Thyroid gland (tissue), 4 donors: ENCODE data around the gene MAP3K6. TPM values are rescaled to one million over a fixed set of nuclear protein-coding genes. Genes with fewer than 3 reads are reported as not detected.
A peak's percentile ranks its signal among the peaks of the same experiment; 100 is the strongest.

ENCODE experiments used
- DNase-seq, 2 donors: peaks; one replicate each; pipeline ENCODE4 v3.0.0-alpha.2; 2019
- H3K27ac ChIP-seq, 3 donors: fragments of 200-600 bp; sonication (generic); 1 replicate in 2 of 3; 2 replicates in 1 of 3; pipeline ENCODE4 v1.5.1; 2016 to 2019; ENCODE audit warnings: mild to moderate bottlenecking in 1 of 3, moderate library complexity in 1 of 3
- H3K27me3 ChIP-seq: fragments of 200-600 bp; sonication (generic); one replicate; pipeline ENCODE4 v1.5.1; 2019
- H3K36me3 ChIP-seq, 2 donors: fragments of 200-600 bp; sonication (generic); one replicate each; pipeline ENCODE4 v1.5.1; 2016 to 2019
- H3K4me1 ChIP-seq, 2 donors: fragments of 200-600 bp; sonication (generic); one replicate each; pipeline ENCODE4 v1.5.1; 2017 to 2019
- H3K4me3 ChIP-seq, 3 donors: fragments of 200-600 bp; sonication (generic); replicated peaks in 1 of 3; 1 replicate in 2 of 3; 2 replicates in 1 of 3; pipeline ENCODE4 v1.5.1; 2016; ENCODE audit warnings: mild to moderate bottlenecking in 1 of 3
- H3K9me3 ChIP-seq: fragments of 200-600 bp; sonication (generic); one replicate; pipeline ENCODE4 v1.5.1; 2017
- CTCF ChIP-seq, 6 experiments: fragments of 200-600 bp in 3 of 6; fragments of 450-650 bp in 3 of 6; sonication (generic) in 3 of 6; IDR thresholded peaks; one replicate each; pipeline ENCODE4 v1.5.1; 2016 to 2019; ENCODE audit warnings: antibody characterized with exemption in 6 of 6, mild to moderate bottlenecking in 2 of 6, inconsistent platforms in 1 of 6, moderate library complexity in 1 of 6
- POLR2A ChIP-seq, 2 donors: fragments of 450-650 bp; IDR thresholded peaks; one replicate each; pipeline ENCODE4 v1.6.1; 2017; ENCODE audit warnings: antibody characterized with exemption in 2 of 2, mild to moderate bottlenecking in 2 of 2, moderate library complexity in 1 of 2
- WGBS, 2 donors: methylation state at CpG; one replicate each; pipeline ENCODE4 v1.1.5; 2017; 5-methylcytosine and 5-hydroxymethylcytosine counted together
- intact Hi-C: fragments of 100-400 bp; cut with DNase I; formaldehyde crosslinking; loops from one replicate; pipeline ENCODE4 v1.15.1; 2023
- total RNA-seq, 4 donors: library from RNA; depleted of rRNA; stranded (reverse); fragments of >200 nt; gene quantifications; one replicate each; pipeline ENCODE4 v1.2.3, GENCODE V29; 2016

The MAP3K6 gene
- total RNA-seq, 4 donors from 2014 or later: 17.6 to 62.9 (median 32.3) TPM

GRCh38 chr1:27405074-27405473, 38.3 kb upstream of the MAP3K6 start:
- no peaks in the 10 kb centered on the region for H3K27me3 ChIP-seq
- DNase-seq: no peak
- peak overlapping the region in 2 of 3 donors; percentile 69 to 79 for H3K27ac ChIP-seq
- no peak overlapping the region for H3K4me3 ChIP-seq
- H3K4me1 ChIP-seq: peaks cover 20 to 49% of the 10 kb centered on the region in 2 donors
- H3K9me3 ChIP-seq: no peaks in the 10 kb centered on the region
- intact Hi-C loops: no loop called here
- TF ChIP-seq POLR2A (IDR thresholded peaks at IDR 0.05) (no peak), CTCF (IDR thresholded peaks at IDR 0.05) (no peak)
- WGBS, 2 donors: 62% methylated on average over 3 of the region's 13 CpGs; no CpG with 5 or more reads in 1 of the 2 donors
- H3K36me3 ChIP-seq: peaks cover 16 to 33% of the 10 kb centered on the region in 2 donors

- intact Hi-C loops: loop anchor here (5.0 kb wide), 2 partner anchors 203 to 258 kb away; no protein-coding TSS in a partner anchor
- Histone ChIP-seq H3K36me3 (peaks cover 13 to 25% of the 10 kb centered on the region in 2 donors), H3K4me1 (peaks cover 20 to 49% of the 10 kb centered on the region in 2 donors), H3K4me3 (no peak overlapping the region), H3K27me3 (no peaks in the 10 kb centered on the region), H3K27ac (peak overlapping the region in 2 of 3 donors; percentile 69 to 79), H3K9me3 (no peaks in the 10 kb centered on the region)
- TF ChIP-seq POLR2A (IDR thresholded peaks at IDR 0.05): no peak
- no peak for TF ChIP-seq CTCF (IDR thresholded peaks at IDR 0.05)
- no peak for DNase-seq
These were observed 37.2 kb upstream of the MAP3K6 start for GRCh38 chr1:27403931-27404330.

- H3K4me3 ChIP-seq: no peak overlapping the region
- H3K36me3 ChIP-seq: peaks cover 13 to 17% of the 10 kb centered on the region in 2 donors
- H3K9me3 ChIP-seq: no peaks in the 10 kb centered on the region
- H3K4me1 ChIP-seq: peaks cover 20 to 49% of the 10 kb centered on the region in 2 donors
- DNase-seq: peak; percentile 41 to 47
- 67 to 68% methylated on average over 9 to 22 of the region's 24 CpGs for WGBS, 2 donors
- H3K27ac ChIP-seq: peak overlapping the region; percentile 68 to 79 (median 69)
- H3K27me3 ChIP-seq: no peaks in the 10 kb centered on the region
- intact Hi-C loops: loop anchor here (5.0 kb wide), 2 partner anchors 204 to 259 kb away; no protein-coding TSS in a partner anchor
- TF ChIP-seq POLR2A (IDR thresholded peaks at IDR 0.05) (no peak), CTCF (IDR thresholded peaks at IDR 0.05) (no peak)
These were observed 36.4 kb upstream of the MAP3K6 start for GRCh38 chr1:27403065-27403726.

GRCh38 chr1:27402349-27402754, 35.6 kb upstream of the MAP3K6 start:
- H3K36me3 ChIP-seq: peaks cover 5 to 10% of the 10 kb centered on the region in 2 donors
- H3K4me3 ChIP-seq: no peak overlapping the region
- 19 to 23% methylated on average over 6 to 8 of the region's 8 CpGs for WGBS, 2 donors
- TF ChIP-seq CTCF (IDR thresholded peaks at IDR 0.05) (peak; percentile 38 to 91 (median 80)), POLR2A (IDR thresholded peaks at IDR 0.05) (peak in 1 of 2 donors; percentile 16)
- H3K4me1 ChIP-seq: peaks cover 20 to 49% of the 10 kb centered on the region in 2 donors
- peak overlapping the region; percentile 69 to 79 (median 70) for H3K27ac ChIP-seq
- no peaks in the 10 kb centered on the region for H3K9me3 ChIP-seq
- peak; percentile 89 to 92 for DNase-seq
- H3K27me3 ChIP-seq: no peaks in the 10 kb centered on the region
- intact Hi-C loops: loop anchor here (5.0 kb wide), 2 partner anchors 205 to 260 kb away; no protein-coding TSS in a partner anchor

GRCh38 chr1:27400963-27401341, 34.2 kb upstream of the MAP3K6 start:
- 93 to 95% methylated on average over 5 of the region's 5 CpGs for WGBS, 2 donors
- Histone ChIP-seq H3K27ac (no peak overlapping the region), H3K4me1 (peaks cover 20 to 39% of the 10 kb centered on the region in 2 donors), H3K27me3 (no peaks in the 10 kb centered on the region), H3K4me3 (no peak overlapping the region), H3K9me3 (no peaks in the 10 kb centered on the region), H3K36me3 (no peaks in the 10 kb centered on the region)
- intact Hi-C loops: loop anchor here (5.0 kb wide), 2 partner anchors 206 to 261 kb away; no protein-coding TSS in a partner anchor
- no peak for TF ChIP-seq CTCF (IDR thresholded peaks at IDR 0.05)
- no peak for TF ChIP-seq POLR2A (IDR thresholded peaks at IDR 0.05)
- DNase-seq: no peak
